ENCODE data around the gene CNTNAP5. TPM values are rescaled to one million over a fixed set of nuclear protein-coding genes. Genes with fewer than 3 reads are reported as not detected.

CNTNAP5 gene
- total and polyA plus RNA-seq, 2 donors (not counting 3 experiments of a cell fraction or from before 2014, with no cell fraction given), result not detected

- Histone ChIP-seq H3K27ac (ENCODE audit: insufficient read depth, low read depth, low read length) (no peak overlapping the region), H3K9me3 (replicated peaks; ENCODE audit: control insufficient read depth, insufficient read depth, low read length) (peaks cover 8% of the 10 kb centered on the region), H2AFZ (ENCODE audit: low read depth, low read length) (no peak overlapping the region), H3K4me1 (ENCODE audit: control insufficient read depth, extremely low read depth, insufficient read depth, low read length) (no peaks in the 10 kb centered on the region), H3K79me2 (ENCODE audit: control insufficient read depth, insufficient read depth, low read length) (no peaks in the 10 kb centered on the region), H3K27me3 (ENCODE audit: control insufficient read depth in 2 of 2, insufficient read depth in 2 of 2, low read length in 2 of 2) (no peaks in the 10 kb centered on the region), H3K36me3 (ENCODE audit: control insufficient read depth in 2 of 2, extremely low read depth in 1 of 2, insufficient read depth in 2 of 2, low read length in 2 of 2) (no peaks in the 10 kb centered on the region), H3K4me3 (replicated peaks in 1 of 3; ENCODE audit: insufficient read depth in 1 of 3, low read depth in 1 of 3, low read length in 3 of 3) (no peak overlapping the region), H4K20me1 (replicated peaks; ENCODE audit: control insufficient read depth, extremely low read depth, insufficient read depth, low read length) (no peaks in the 10 kb centered on the region), H3K4me2 (ENCODE audit: insufficient read depth, low read length) (no peak overlapping the region), H3K9ac (replicated peaks; ENCODE audit: extremely low read depth, insufficient read depth, low read length) (no peak overlapping the region), H3K9me1 (replicated peaks; ENCODE audit: control insufficient read depth, extremely low read depth, insufficient read depth, low read length) (no peaks in the 10 kb centered on the region)
- POLR2A ChIA-PET, result no interaction called here
- CTCF ChIA-PET, result no interaction called here
- dilution Hi-C loops (cut with MboI; ENCODE audit: extremely low pct_ligation_motif_present, low sequenced_read_pairs), result no loop called here
- FAIRE-seq (no peak), DNase-seq (ENCODE audit: low read depth, low spot score) (no peak)
- TF ChIP-seq JUN (IDR thresholded peaks at IDR 0.05; ENCODE audit: borderline replicate concordance, insufficient read depth, insufficient read length, low read depth) (no peak), EZH2 (IDR thresholded peaks at IDR 0.05; ENCODE audit: borderline replicate concordance, low read depth, low read length, severe bottlenecking) (no peak), GATA2 (IDR thresholded peaks at IDR 0.05; ENCODE audit: insufficient read depth, insufficient read length, low read depth, low read length) (no peak), CTCF (IDR thresholded peaks at IDR 0.05; ENCODE audit: extremely low read depth in 1 of 2, insufficient read depth in 1 of 2, low read depth in 1 of 2, low read length in 2 of 2) (no peak), FOS (IDR thresholded peaks at IDR 0.05; ENCODE audit: borderline replicate concordance, insufficient read depth, low read length) (no peak), POLR2AphosphoS5 (IDR thresholded peaks at IDR 0.05; ENCODE audit: insufficient read depth, low read depth, low read length) (no peak), POLR2A (IDR thresholded peaks at IDR 0.05; ENCODE audit: low read depth, low read length) (no peak)
- intact Hi-C loops (cut with micrococcal nuclease), result no loop called here
- BruUV-seq (replicated peaks), result no TSS peak
Measured at GRCh38 chr2:124836416-124836815, 811.3 kb downstream of the CNTNAP5 start.

Measured in endothelial cell of umbilical vein (primary cell).